Kidney epithelial cell (primary cell): ENCODE measurements around the gene GPR89B. TPM values are rescaled to one million over a fixed set of nuclear protein-coding genes. Genes with fewer than 3 reads are reported as not detected.
"Not testable (repeated sequence)": the region's sequence is repeated elsewhere in the genome, so short reads cannot be mapped to it uniquely, and the experiment has no call there.

Experiments used
- DNase-seq: peaks from one replicate; pipeline ENCODE4 v3.0.0-alpha.2; 2010; ENCODE audit warnings: low read depth
- H3K27me3 ChIP-seq: 2 replicates; pipeline ENCODE4 v1.6.0; 2011; ENCODE audit warnings: low read length; ENCODE audit not compliant: control insufficient read depth, insufficient read depth
- H3K36me3 ChIP-seq: 2 replicates; pipeline ENCODE4 v1.5.1; 2011; ENCODE audit warnings: low read length; ENCODE audit not compliant: control insufficient read depth, insufficient read depth
- H3K4me3 ChIP-seq: 2 replicates; pipeline ENCODE4 v1.5.1; 2011; ENCODE audit warnings: low read depth, mild to moderate bottlenecking, control low read depth, low read length
- total RNA-seq: library from RNA; depleted of rRNA; stranded (reverse); fragments of >200 nt; gene quantifications from 2 replicates; pipeline ENCODE4 v1.2.3, GENCODE V29; 2015

The GPR89B gene
- total RNA-seq, 1 donor from 2014 or later, result 14.4 TPM

DNA sequence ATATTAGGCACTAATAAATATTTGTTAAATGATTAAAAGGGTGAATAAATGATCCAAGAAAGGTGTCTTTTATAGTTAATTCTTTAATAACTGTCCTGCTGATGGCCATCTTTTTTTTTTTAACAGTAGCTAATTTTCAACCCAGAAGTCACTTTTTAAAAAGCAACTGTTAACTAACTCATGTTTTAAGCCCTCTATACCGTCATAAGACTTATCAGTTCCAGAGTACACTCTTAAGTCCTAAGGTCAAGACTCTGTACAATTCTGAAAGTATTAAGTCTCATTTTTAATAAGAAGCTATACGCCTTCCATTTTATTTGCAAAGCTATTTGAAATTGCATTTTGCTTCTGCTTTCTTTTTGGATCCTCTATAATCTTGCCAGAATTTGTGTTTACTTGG is 2.9 kb downstream of the GPR89B start:
- not testable (repeated sequence) for DNase-seq, H3K36me3 ChIP-seq, H3K27me3 ChIP-seq, H3K4me3 ChIP-seq

GRCh38 chr1:147935296-147935695 is 7.1 kb downstream of the GPR89B start:
- H3K36me3 ChIP-seq, DNase-seq, H3K4me3 ChIP-seq, H3K27me3 ChIP-seq: not testable (repeated sequence)

GRCh38 chr1:147940456-147940855 is 12.2 kb downstream of the GPR89B start:
- not testable (repeated sequence) for H3K36me3 ChIP-seq, DNase-seq, H3K4me3 ChIP-seq, H3K27me3 ChIP-seq

DNA sequence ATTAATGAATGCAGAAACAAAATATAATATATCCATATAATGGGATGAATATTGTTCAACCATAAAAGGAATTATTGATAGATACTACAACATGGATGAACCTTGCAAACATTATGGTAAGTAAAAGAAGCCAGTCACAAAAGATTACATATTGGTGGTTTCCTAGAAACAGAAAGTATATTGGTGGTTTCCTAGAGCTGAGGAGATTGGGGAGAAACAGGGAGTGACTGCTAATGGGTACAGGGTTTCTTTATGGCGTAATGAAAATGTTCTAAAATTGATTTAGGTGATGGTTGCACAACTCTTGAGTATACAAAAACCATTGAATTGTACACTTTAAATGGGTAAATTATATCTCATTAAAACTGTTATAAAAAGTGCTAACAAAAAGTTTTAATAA is 14.3 kb downstream of the GPR89B start:
- not testable (repeated sequence) for H3K4me3 ChIP-seq, H3K27me3 ChIP-seq, DNase-seq, H3K36me3 ChIP-seq

DNA sequence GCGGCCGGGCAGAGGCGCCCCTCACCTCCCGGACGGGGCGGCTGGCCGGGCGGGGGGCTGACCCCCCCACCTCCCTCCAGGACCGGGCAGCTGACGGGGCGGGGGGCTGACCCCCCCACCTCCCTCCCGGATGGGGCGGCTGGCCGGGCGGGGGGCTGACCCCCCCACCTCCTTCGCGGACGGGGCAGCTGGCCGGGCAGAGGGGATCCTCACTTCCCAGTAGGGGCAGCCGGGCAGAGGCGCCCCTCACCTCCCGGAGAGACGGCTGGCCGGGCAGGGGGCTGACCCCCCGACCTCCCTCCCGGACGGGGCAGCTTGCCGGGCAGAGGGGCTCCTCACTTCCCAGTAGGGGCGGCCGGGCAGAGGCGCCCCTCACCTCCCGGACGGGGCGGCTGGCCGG is 21.3 kb downstream of the GPR89B start:
- not testable (repeated sequence) for H3K36me3 ChIP-seq, H3K4me3 ChIP-seq, DNase-seq, H3K27me3 ChIP-seq

DNA sequence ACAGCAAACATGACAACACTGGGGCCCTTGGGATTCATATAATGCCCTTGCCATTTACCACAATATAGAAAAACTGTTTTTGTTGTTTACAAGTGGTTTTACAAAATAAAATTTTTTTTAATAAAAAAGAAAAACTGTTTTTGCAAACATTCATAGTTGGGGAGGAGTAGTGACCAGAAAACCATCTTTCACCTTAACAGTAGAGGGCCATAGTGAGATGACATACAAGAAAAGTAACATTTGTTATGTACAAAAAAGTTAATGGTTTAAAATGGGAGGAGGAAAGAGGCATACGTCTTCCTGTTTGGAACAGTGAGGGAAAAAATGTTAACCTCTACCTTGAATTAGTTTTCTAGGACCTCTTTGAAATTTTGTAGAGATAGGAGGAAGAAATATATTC is 30.7 kb downstream of the GPR89B start:
- not testable (repeated sequence) for H3K4me3 ChIP-seq, H3K36me3 ChIP-seq

DNA sequence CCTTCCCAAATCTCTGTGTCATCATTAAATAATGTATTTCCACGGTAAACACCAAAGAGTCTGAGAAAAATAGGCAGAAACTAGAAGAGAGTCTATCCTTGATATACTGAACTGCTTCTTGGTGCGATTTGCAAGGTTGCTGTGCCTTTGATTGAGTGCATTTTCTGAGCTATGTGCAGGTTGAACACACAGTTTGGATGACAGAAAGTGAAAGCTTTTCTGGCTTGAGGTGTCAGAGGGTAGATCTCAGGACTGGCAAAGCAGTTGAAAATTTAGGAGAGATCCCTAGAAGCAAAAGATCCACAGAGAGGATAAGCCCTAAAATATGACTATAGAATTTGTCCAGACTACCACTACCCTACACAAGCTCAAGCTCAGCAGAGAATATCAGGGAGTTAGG is 31.5 kb downstream of the GPR89B start:
- H3K27me3 ChIP-seq, H3K4me3 ChIP-seq, DNase-seq, H3K36me3 ChIP-seq: not testable (repeated sequence)

More for the DNA sequence above, 30.7 kb downstream of the GPR89B start:
- DNase-seq, H3K27me3 ChIP-seq: not testable (repeated sequence)

DNA sequence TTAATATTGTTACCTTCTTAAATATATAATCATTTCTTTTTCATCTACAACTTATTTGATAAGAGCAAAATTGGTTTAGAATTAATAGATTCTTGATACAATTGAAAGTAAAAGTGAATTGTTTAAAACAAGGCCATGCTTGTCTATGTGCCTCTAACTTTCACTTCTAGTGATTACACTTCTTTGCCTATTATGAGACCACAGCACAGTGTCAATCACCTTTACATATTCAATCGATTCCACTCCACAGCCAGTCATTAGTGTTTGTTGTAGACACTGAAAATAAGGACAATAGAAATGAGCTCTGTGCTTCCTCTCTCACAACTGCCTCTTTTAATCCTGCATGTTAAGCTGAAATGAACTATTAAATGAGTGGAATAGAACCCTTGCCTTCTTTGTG is 36.4 kb downstream of the GPR89B start:
- not testable (repeated sequence) for DNase-seq, H3K36me3 ChIP-seq, H3K27me3 ChIP-seq, H3K4me3 ChIP-seq

DNA sequence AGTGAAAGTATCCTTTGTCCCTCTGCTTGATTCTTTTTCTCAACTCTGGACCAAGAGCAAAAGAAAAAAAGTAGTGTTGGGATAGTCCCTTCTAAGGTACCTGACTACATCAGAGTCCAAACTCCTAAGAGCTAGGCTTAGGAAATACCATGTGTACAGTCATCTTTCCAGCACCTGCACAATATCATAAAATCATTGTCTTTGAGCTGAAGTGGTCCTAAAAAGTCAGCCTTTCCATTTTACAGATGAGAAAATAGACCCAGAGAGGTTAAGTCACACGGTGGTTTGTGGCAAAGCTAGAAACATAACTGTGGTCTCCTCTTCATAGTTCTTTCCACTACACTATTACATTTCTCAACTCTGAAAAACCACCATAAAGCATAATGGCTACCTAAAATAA is 38.4 kb downstream of the GPR89B start:
- not testable (repeated sequence) for H3K36me3 ChIP-seq, H3K27me3 ChIP-seq, H3K4me3 ChIP-seq, DNase-seq

DNA sequence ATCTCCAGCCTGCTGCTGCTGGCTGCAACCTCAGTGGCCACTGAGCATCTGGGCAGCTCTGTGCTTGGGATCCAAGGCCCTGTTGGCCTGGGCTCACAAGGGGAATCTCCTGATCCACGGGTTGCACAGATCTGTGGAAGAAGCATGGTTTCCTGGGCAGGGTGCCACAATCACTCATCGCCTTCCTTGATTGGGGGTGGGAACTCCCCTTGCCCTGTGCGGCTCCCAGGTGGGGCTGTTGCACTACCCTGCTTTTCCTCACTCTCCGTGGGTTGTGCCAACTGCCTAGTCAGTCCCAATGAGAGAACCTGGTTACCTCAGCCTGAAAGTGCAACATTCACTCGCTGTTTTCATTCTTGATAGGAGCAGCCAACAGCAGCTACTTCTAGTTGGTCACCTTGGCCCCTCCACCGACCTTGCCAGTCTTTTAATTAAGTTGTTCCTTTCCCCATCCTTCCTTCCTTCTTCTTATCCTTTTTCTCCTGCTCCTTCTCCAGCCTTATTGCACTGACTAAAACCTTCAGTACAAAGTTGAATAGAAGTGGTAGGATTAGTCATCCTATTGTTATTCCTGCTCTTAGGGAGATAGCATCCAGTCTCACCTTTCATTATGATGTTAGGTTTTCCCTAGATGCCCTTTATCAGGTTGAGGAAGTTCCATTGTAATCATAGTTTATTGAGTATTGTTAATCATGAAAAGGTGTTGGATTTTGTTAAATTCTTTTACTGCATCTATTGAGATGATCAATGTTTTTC is 50.9 kb downstream of the GPR89B start:
- H3K27me3 ChIP-seq, H3K4me3 ChIP-seq, DNase-seq, H3K36me3 ChIP-seq: not testable (repeated sequence)

DNA sequence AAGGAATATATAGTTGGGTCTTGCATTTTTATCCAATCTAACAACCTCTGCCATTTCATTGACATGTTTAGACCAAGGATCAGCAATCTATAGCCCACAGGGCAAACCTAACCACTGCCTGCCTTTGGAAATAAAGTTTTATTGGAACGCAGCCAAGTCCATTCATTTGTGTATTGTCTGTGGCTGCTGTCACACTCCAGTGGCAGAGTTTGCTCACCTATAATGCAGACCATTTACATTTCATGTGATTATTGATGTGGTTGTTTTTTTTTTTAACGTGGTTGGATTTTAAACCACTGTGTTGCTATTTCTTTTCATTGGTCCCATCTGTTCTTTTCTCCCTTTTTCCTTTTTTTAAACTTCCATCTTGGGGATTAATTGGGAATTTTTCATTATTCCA is 57.2 kb downstream of the GPR89B start:
- not testable (repeated sequence) for H3K27me3 ChIP-seq, H3K36me3 ChIP-seq, DNase-seq, H3K4me3 ChIP-seq

- DNase-seq, H3K4me3 ChIP-seq: not testable (repeated sequence)
Observed at GRCh38 chr1:147987893-147988292, 59.7 kb downstream of the GPR89B start.

GRCh38 chr1:147992916-147993315 is 64.7 kb downstream of the GPR89B start:
- H3K36me3 ChIP-seq, H3K27me3 ChIP-seq, H3K4me3 ChIP-seq, DNase-seq: not testable (repeated sequence)

More at GRCh38 chr1:147987893-147988292, 59.7 kb downstream of the GPR89B start:
- not testable (repeated sequence) for H3K36me3 ChIP-seq, H3K27me3 ChIP-seq

- not testable (repeated sequence) for H3K27me3 ChIP-seq, H3K36me3 ChIP-seq, DNase-seq
Observed at GRCh38 chr1:147993400-147993799, 65.2 kb downstream of the GPR89B start.

GRCh38 chr1:147993825-147994615 is 65.8 kb downstream of the GPR89B start:
- H3K36me3 ChIP-seq, H3K4me3 ChIP-seq, DNase-seq, H3K27me3 ChIP-seq: not testable (repeated sequence)

More at GRCh38 chr1:147993400-147993799, 65.2 kb downstream of the GPR89B start:
- H3K4me3 ChIP-seq, result not testable (repeated sequence)
